DMS53 treated with DMSO at 0.1 percent for 48 hours (cell line): Measurements from ENCODE around the gene U2AF1L4.
"Not testable (repeated sequence)": the region's sequence is repeated elsewhere in the genome, so short reads cannot be mapped to it uniquely, and the experiment has no call there.

Experiments
- DNase-seq: peaks from one replicate; lab custom pipeline; 2025; ENCODE audit not compliant: unreplicated experiment; lab: John Stamatoyannopoulos, UW

Gene U2AF1L4

GRCh38 chr19:35781650-35782049 lies 36.4 kb upstream of the U2AF1L4 start:
- DNase-seq = no peak

GRCh38 chr19:35780717-35781116 lies 35.5 kb upstream of the U2AF1L4 start:
- no peak for DNase-seq

- no peak for DNase-seq
Measured at GRCh38 chr19:35780058-35780457, 34.8 kb upstream of the U2AF1L4 start.

GRCh38 chr19:35779033-35779432 lies 33.8 kb upstream of the U2AF1L4 start:
- no peak for DNase-seq

GRCh38 chr19:35777961-35778360 lies 32.7 kb upstream of the U2AF1L4 start:
- no peak for DNase-seq

- DNase-seq = no peak
Measured at GRCh38 chr19:35777086-35777841, 32.0 kb upstream of the U2AF1L4 start.

- DNase-seq = no peak
Measured at GRCh38 chr19:35776102-35776788, 31.0 kb upstream of the U2AF1L4 start.

- peak; percentile 98 for DNase-seq
Measured at GRCh38 chr19:35775298-35776101, 30.3 kb upstream of the U2AF1L4 start, which contains the start of gene ARHGAP33. TSS of gene ARHGAP33 (plus strand) at chr19:35775564. CDS start at chr19:35775659, 95 bp downstream.

- no peak for DNase-seq
Measured at GRCh38 chr19:35775046-35775297, 29.8 kb upstream of the U2AF1L4 start.

GRCh38 chr19:35774274-35775045 lies 29.2 kb upstream of the U2AF1L4 start:
- DNase-seq = peak; percentile 35

GRCh38 chr19:35773020-35773806 lies 28.0 kb upstream of the U2AF1L4 start:
- DNase-seq = no peak

GRCh38 chr19:35772362-35772761 lies 27.1 kb upstream of the U2AF1L4 start:
- DNase-seq = not testable (repeated sequence)

GRCh38 chr19:35768082-35768421 lies 22.8 kb upstream of the U2AF1L4 start:
- DNase-seq = no peak

GRCh38 chr19:35767288-35768081 lies 22.3 kb upstream of the U2AF1L4 start:
- DNase-seq = no peak

- no peak for DNase-seq
Measured at GRCh38 chr19:35766571-35767104, 21.4 kb upstream of the U2AF1L4 start.

- DNase-seq = no peak
Measured at GRCh38 chr19:35764432-35765315, 19.5 kb upstream of the U2AF1L4 start.

- DNase-seq = no peak
Measured at GRCh38 chr19:35760711-35761349, 15.6 kb upstream of the U2AF1L4 start.

- no peak for DNase-seq
Measured at GRCh38 chr19:35759697-35760096, 14.5 kb upstream of the U2AF1L4 start.
